Lower leg skin (tissue), 4 donors: ENCODE results near the gene PCDHGA10. TPM values are rescaled to one million over a fixed set of nuclear protein-coding genes. Genes with fewer than 3 reads are reported as not detected.
"Not testable (repeated sequence)": the region's sequence is repeated elsewhere in the genome, so short reads cannot be mapped to it uniquely, and the experiment has no call there.

Experiments
- DNase-seq, 2 donors: peaks; one replicate each; pipeline ENCODE4 v3.0.0-alpha.2; 2019; ENCODE audit warnings: low spot score in 2 of 2
- H3K4me3 ChIP-seq: fragments of 200-600 bp; sonication (generic); 2 replicates; pipeline ENCODE4 v1.5.1; 2017; ENCODE audit warnings: mild to moderate bottlenecking, low read depth; ENCODE audit not compliant: poor library complexity, severe bottlenecking
- CTCF ChIP-seq, 3 donors: fragments of 450-650 bp; IDR thresholded peaks; one replicate each; pipeline ENCODE4 v1.5.1; 2016; ENCODE audit warnings: antibody characterized with exemption in 3 of 3, mild to moderate bottlenecking in 3 of 3, moderate library complexity in 2 of 3
- POLR2A ChIP-seq, 2 donors: fragments of 450-650 bp; IDR thresholded peaks; one replicate each; pipeline ENCODE4 v1.6.1; 2016 to 2017; ENCODE audit warnings: antibody characterized with exemption in 2 of 2, mild to moderate bottlenecking in 1 of 2, moderate library complexity in 1 of 2
- WGBS, 2 donors: methylation state at CpG; one replicate each; pipeline ENCODE4 v1.1.5; 2018; 5-methylcytosine and 5-hydroxymethylcytosine counted together
- intact Hi-C: fragments of 100-400 bp; cut with DNase I; formaldehyde crosslinking; loops from one replicate; pipeline ENCODE4 v1.15.0; 2023; ENCODE audit warnings: low total_unique reads
- total RNA-seq, 4 donors: library from RNA; depleted of rRNA; stranded (reverse); fragments of >200 nt; gene quantifications; one replicate each; pipeline ENCODE4 v1.1.0, GENCODE V29; 2016

PCDHGA10 gene
- total RNA-seq, 4 donors from 2014 or later = 6.8 to 11.7 (median 8.3) TPM

GRCh38 chr5:141402553-141403243, 10.1 kb upstream of the PCDHGA10 start, which contains the start of gene PCDHGA9:
Gene PCDHGA9 (plus strand): TSS chr5:141402778. CDS start chr5:141402953, 175 bp downstream.
- intact Hi-C loops = no loop called here
- DNase-seq = no peak
- no peak within 1 kb of the TSS for H3K4me3 ChIP-seq
- 14 to 20% methylated on average over 26 to 27 of the region's 27 CpGs for WGBS, 2 donors
- TF ChIP-seq CTCF (IDR thresholded peaks at IDR 0.05) (no peak), POLR2A (IDR thresholded peaks at IDR 0.05) (no peak)

GRCh38 chr5:141403387-141403786, 9.4 kb upstream of the PCDHGA10 start:
- DNase-seq = no peak
- no peak for TF ChIP-seq POLR2A (IDR thresholded peaks at IDR 0.05)
- no peak for TF ChIP-seq CTCF (IDR thresholded peaks at IDR 0.05)
- no peak overlapping the region for H3K4me3 ChIP-seq
- WGBS, 2 donors = 32 to 35% methylated on average over 22 of the region's 22 CpGs
- intact Hi-C loops = no loop called here

GRCh38 chr5:141407790-141408505, 4.8 kb upstream of the PCDHGA10 start, which contains the start of gene PCDHGB6:
Gene PCDHGB6 (plus strand): TSS chr5:141408021. CDS start chr5:141408203, 182 bp downstream.
- DNase-seq, H3K4me3 ChIP-seq, intact Hi-C loops: not testable (repeated sequence)
- WGBS, 2 donors = 13 to 18% methylated on average over 35 to 39 of the region's 51 CpGs

- H3K4me3 ChIP-seq = no peak overlapping the region
- WGBS, 2 donors = 24 to 28% methylated on average over 28 to 38 of the region's 64 CpGs
- TF ChIP-seq POLR2A (IDR thresholded peaks at IDR 0.05) = no peak
- no peak for TF ChIP-seq CTCF (IDR thresholded peaks at IDR 0.05)
- intact Hi-C loops = loop anchor here (10.0 kb wide), 1 partner anchor 145 kb away; no protein-coding TSS in a partner anchor
- no peak for DNase-seq
These were observed 3.0 kb upstream of the PCDHGA10 start for GRCh38 chr5:141409598-141410306.

GRCh38 chr5:141411575-141411974, 1.2 kb upstream of the PCDHGA10 start:
- intact Hi-C loops = loop anchor here (10.0 kb wide), 1 partner anchor 143 kb away; no protein-coding TSS in a partner anchor
- H3K4me3 ChIP-seq = no peak overlapping the region
- DNase-seq = no peak
- 67 to 69% methylated on average over 3 of the region's 3 CpGs for WGBS, 2 donors
- no peak for TF ChIP-seq CTCF (IDR thresholded peaks at IDR 0.05)
